NCI-H2029 treated with DMSO at 0.1 percent for 48 hours (cell line): ENCODE data around the gene HIBCH.
A peak's percentile ranks its signal among the peaks of the same experiment; 100 is the strongest.
"Not testable (repeated sequence)": the region's sequence is repeated elsewhere in the genome, so short reads cannot be mapped to it uniquely, and the experiment has no call there.

Source experiments
- DNase-seq: peaks from one replicate; lab custom pipeline; 2025; lab: John Stamatoyannopoulos, UW

The HIBCH gene

GRCh38 chr2:190235101-190235500, 84.5 kb downstream of the HIBCH start:
- DNase-seq: no peak

- not testable (repeated sequence) for DNase-seq
Observed at GRCh38 chr2:190223989-190224388, 95.6 kb downstream of the HIBCH start.

GRCh38 chr2:190222745-190223144, 96.9 kb downstream of the HIBCH start:
- not testable (repeated sequence) for DNase-seq

- no peak for DNase-seq
Observed at GRCh38 chr2:190221429-190221828, 98.2 kb downstream of the HIBCH start.

- no peak for DNase-seq
Observed at GRCh38 chr2:190219186-190219585, 100.4 kb downstream of the HIBCH start.

GRCh38 chr2:190217616-190218015, 102.0 kb downstream of the HIBCH start:
- DNase-seq: no peak

- peak; percentile 58 for DNase-seq
Observed at GRCh38 chr2:190216829-190217228, 102.8 kb downstream of the HIBCH start.

GRCh38 chr2:190215620-190216019, 104.0 kb downstream of the HIBCH start:
- DNase-seq: no peak

- DNase-seq: no peak
Observed at GRCh38 chr2:190214426-190215194, 105.0 kb downstream of the HIBCH start.

GRCh38 chr2:190213441-190214335, 105.9 kb downstream of the HIBCH start:
- no peak for DNase-seq

- DNase-seq: no peak
Observed at GRCh38 chr2:190210471-190210870, 109.2 kb downstream of the HIBCH start.

- no peak for DNase-seq
Observed at GRCh38 chr2:190209559-190209958, 110.1 kb downstream of the HIBCH start.

GRCh38 chr2:190207930-190208329, 111.7 kb downstream of the HIBCH start:
- DNase-seq: no peak

GRCh38 chr2:190205657-190206056, 114.0 kb downstream of the HIBCH start:
- no peak for DNase-seq

- no peak for DNase-seq
Observed at GRCh38 chr2:190202604-190203003, 117.0 kb downstream of the HIBCH start.

GRCh38 chr2:190202018-190202417, 117.6 kb downstream of the HIBCH start:
- DNase-seq: no peak

GRCh38 chr2:190200603-190201002, 119.0 kb downstream of the HIBCH start:
- DNase-seq: no peak

- DNase-seq: no peak
Observed at GRCh38 chr2:190199530-190199929, 120.1 kb downstream of the HIBCH start.

GRCh38 chr2:190199109-190199508, 120.5 kb downstream of the HIBCH start:
- DNase-seq: no peak

- DNase-seq: no peak
Observed at GRCh38 chr2:190197143-190197720, 122.4 kb downstream of the HIBCH start.

- DNase-seq: no peak
Observed at GRCh38 chr2:190190507-190191162, 129.0 kb downstream of the HIBCH start.

GRCh38 chr2:190188289-190188688, 131.3 kb downstream of the HIBCH start:
- no peak for DNase-seq
